HL-60 (cell line): ENCODE measurements around the gene PRX. TPM values are rescaled to one million over a fixed set of nuclear protein-coding genes. Genes with fewer than 3 reads are reported as not detected.

Experiments
- DNase-seq, 2 experiments: peaks; one replicate each; pipeline ENCODE4 v3.0.0-alpha.2; 2010 to 2020; ENCODE audit warnings: low read depth in 1 of 2, low spot score in 1 of 2
- H3K27ac ChIP-seq: fragments of 250-450 bp; sonication (Bioruptor Pico); replicated peaks from 2 replicates; pipeline ENCODE4 v1.5.1; 2020; ENCODE audit warnings: mild to moderate bottlenecking, moderate library complexity
- H3K27me3 ChIP-seq: fragments of 250-450 bp; sonication (Bioruptor Pico); 2 replicates; pipeline ENCODE4 v1.5.1; 2021; ENCODE audit warnings: mild to moderate bottlenecking, moderate library complexity; ENCODE audit not compliant: insufficient read depth, poor library complexity, severe bottlenecking
- H3K4me3 ChIP-seq: replicated peaks from 2 replicates; pipeline ENCODE4 v1.5.1; 2011; ENCODE audit warnings: mild to moderate bottlenecking, control low read depth, low read length; ENCODE audit not compliant: insufficient read depth
- CTCF ChIP-seq: IDR thresholded peaks from one replicate; pipeline ENCODE4 v1.5.1; 2011; ENCODE audit warnings: low read length, control low read depth, inconsistent platforms; ENCODE audit not compliant: insufficient read depth
- GABPA ChIP-seq: IDR thresholded peaks from 2 replicates; pipeline ENCODE4 v1.6.1; 2012; ENCODE audit warnings: low read depth
- POLR2AphosphoS5 ChIP-seq: IDR thresholded peaks from 2 replicates; pipeline ENCODE4 v1.6.1; 2012; ENCODE audit warnings: low read depth
- SPI1 ChIP-seq: IDR thresholded peaks from 2 replicates; pipeline ENCODE4 v1.6.1; 2012; ENCODE audit warnings: low read depth, mild to moderate bottlenecking, borderline replicate concordance
- microRNA-seq: library from miRNA; unstranded; fragments of <30 nt; microRNA quantifications from one replicate; pipeline ENCODE4, GENCODE V29; 2018
- TF ChIP-seq, protein P1 (sequence below): IDR thresholded peaks from 2 replicates; pipeline ENCODE4 v1.6.1; 2012; ENCODE audit warnings: low read depth; ENCODE audit not compliant: insufficient replicate concordance

Gene PRX

GRCh38 chr19:40348125-40348913 is 64.9 kb downstream of the PRX start, which contains the start of the genes C19orf47 and PLD3:
TSS of gene C19orf47 (minus strand) at chr19:40348397. CDS start at chr19:40341857, 6,540 bp downstream.
TSS of gene PLD3 (plus strand) at chr19:40348695. CDS start at chr19:40366484, 17,789 bp downstream.
- peak within 1 kb of the TSS; percentile 65 for H3K27ac ChIP-seq
- H3K27me3 ChIP-seq, result no peaks in the 10 kb centered on the region
- peak; percentile 99 for DNase-seq
- peak within 1 kb of the TSS; percentile 58 for H3K4me3 ChIP-seq
- TF ChIP-seq POLR2AphosphoS5 (peak; percentile 50; the same call in 1 of the 2 replicates), CTCF (no peak), GABPA (peak; percentile 92)

- TF ChIP-seq POLR2AphosphoS5 (no peak), CTCF (no peak), GABPA (no peak), SPI1 (no peak)
- TF ChIP-seq, protein P1, sequence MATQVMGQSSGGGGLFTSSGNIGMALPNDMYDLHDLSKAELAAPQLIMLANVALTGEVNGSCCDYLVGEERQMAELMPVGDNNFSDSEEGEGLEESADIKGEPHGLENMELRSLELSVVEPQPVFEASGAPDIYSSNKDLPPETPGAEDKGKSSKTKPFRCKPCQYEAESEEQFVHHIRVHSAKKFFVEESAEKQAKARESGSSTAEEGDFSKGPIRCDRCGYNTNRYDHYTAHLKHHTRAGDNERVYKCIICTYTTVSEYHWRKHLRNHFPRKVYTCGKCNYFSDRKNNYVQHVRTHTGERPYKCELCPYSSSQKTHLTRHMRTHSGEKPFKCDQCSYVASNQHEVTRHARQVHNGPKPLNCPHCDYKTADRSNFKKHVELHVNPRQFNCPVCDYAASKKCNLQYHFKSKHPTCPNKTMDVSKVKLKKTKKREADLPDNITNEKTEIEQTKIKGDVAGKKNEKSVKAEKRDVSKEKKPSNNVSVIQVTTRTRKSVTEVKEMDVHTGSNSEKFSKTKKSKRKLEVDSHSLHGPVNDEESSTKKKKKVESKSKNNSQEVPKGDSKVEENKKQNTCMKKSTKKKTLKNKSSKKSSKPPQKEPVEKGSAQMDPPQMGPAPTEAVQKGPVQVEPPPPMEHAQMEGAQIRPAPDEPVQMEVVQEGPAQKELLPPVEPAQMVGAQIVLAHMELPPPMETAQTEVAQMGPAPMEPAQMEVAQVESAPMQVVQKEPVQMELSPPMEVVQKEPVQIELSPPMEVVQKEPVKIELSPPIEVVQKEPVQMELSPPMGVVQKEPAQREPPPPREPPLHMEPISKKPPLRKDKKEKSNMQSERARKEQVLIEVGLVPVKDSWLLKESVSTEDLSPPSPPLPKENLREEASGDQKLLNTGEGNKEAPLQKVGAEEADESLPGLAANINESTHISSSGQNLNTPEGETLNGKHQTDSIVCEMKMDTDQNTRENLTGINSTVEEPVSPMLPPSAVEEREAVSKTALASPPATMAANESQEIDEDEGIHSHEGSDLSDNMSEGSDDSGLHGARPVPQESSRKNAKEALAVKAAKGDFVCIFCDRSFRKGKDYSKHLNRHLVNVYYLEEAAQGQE, result no peak
- Histone ChIP-seq H3K4me3 (no peak overlapping the region), H3K27me3 (no peaks in the 10 kb centered on the region), H3K27ac (no peak overlapping the region)
- no peak for DNase-seq
These were observed 68.8 kb downstream of the PRX start for GRCh38 chr19:40344422-40344821.

Small RNA genes within 50 kb of the gene (microRNA-seq; reads per million reads assigned to microRNA genes)
- gene MIR6796, result not detected
